ENCODE data around the gene PPM1L. TPM values are rescaled to one million over a fixed set of nuclear protein-coding genes. Genes with fewer than 3 reads are reported as not detected.

The PPM1L gene
- total RNA-seq, 1 donor from 2014 or later, result 8.5 TPM

GRCh38 chr3:161070252-161070930 is 314.4 kb downstream of the PPM1L start:
- Mint-ChIP-seq H3K27me3 (ENCODE audit: low read depth) (no peaks in the 10 kb centered on the region), H3K27ac (ENCODE audit: unreplicated experiment) (peak overlapping the region; percentile 64), H3K4me3 (ENCODE audit: unreplicated experiment) (no peak overlapping the region), H3K36me3 (ENCODE audit: low read depth) (no peaks in the 10 kb centered on the region), H3K9me3 (ENCODE audit: low read depth) (no peaks in the 10 kb centered on the region), H3K4me1 (ENCODE audit: low read depth) (peaks cover 34% of the 10 kb centered on the region)
- DNase-seq (ENCODE audit: low spot score), result no peak
- TF ChIP-seq, protein P1, sequence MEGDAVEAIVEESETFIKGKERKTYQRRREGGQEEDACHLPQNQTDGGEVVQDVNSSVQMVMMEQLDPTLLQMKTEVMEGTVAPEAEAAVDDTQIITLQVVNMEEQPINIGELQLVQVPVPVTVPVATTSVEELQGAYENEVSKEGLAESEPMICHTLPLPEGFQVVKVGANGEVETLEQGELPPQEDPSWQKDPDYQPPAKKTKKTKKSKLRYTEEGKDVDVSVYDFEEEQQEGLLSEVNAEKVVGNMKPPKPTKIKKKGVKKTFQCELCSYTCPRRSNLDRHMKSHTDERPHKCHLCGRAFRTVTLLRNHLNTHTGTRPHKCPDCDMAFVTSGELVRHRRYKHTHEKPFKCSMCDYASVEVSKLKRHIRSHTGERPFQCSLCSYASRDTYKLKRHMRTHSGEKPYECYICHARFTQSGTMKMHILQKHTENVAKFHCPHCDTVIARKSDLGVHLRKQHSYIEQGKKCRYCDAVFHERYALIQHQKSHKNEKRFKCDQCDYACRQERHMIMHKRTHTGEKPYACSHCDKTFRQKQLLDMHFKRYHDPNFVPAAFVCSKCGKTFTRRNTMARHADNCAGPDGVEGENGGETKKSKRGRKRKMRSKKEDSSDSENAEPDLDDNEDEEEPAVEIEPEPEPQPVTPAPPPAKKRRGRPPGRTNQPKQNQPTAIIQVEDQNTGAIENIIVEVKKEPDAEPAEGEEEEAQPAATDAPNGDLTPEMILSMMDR (IDR thresholded peaks at IDR 0.05), result no peak

GRCh38 chr3:161070980-161071663 is 315.1 kb downstream of the PPM1L start:
- Mint-ChIP-seq H3K4me1 (ENCODE audit: low read depth) (peaks cover 34% of the 10 kb centered on the region), H3K9me3 (ENCODE audit: low read depth) (no peaks in the 10 kb centered on the region), H3K36me3 (ENCODE audit: low read depth) (no peaks in the 10 kb centered on the region), H3K27ac (ENCODE audit: unreplicated experiment) (no peak overlapping the region), H3K4me3 (ENCODE audit: unreplicated experiment) (no peak overlapping the region), H3K27me3 (ENCODE audit: low read depth) (no peaks in the 10 kb centered on the region)
- DNase-seq (ENCODE audit: low spot score), result no peak
- TF ChIP-seq, protein P1 (IDR thresholded peaks at IDR 0.05), result no peak

DNA sequence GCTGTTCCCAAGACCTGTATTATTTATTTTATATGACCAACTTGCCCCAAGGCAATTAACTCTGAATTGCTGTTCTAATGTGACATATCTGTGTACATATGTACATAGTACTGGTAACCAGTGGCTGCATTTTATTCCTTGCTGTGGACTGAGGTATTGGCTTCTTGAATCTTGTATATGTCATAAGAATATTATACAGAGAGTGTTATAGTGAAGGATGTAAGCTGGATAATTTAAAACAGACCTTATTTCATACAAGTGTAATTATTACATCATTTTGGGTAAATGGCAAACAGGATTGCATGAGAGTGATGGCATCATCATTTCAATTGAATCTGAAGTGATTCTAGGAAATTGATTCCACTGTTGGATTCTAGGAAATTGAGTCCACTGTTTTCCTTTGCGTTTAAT is 316.2 kb downstream of the PPM1L start:
- Mint-ChIP-seq H3K4me1 (ENCODE audit: low read depth) (peaks cover 35% of the 10 kb centered on the region), H3K9me3 (ENCODE audit: low read depth) (no peaks in the 10 kb centered on the region), H3K27ac (ENCODE audit: unreplicated experiment) (no peak overlapping the region), H3K36me3 (ENCODE audit: low read depth) (no peaks in the 10 kb centered on the region), H3K27me3 (ENCODE audit: low read depth) (no peaks in the 10 kb centered on the region), H3K4me3 (ENCODE audit: unreplicated experiment) (no peak overlapping the region)
- DNase-seq (ENCODE audit: low spot score), result no peak
- TF ChIP-seq, protein P1 (IDR thresholded peaks at IDR 0.05), result no peak

DNA sequence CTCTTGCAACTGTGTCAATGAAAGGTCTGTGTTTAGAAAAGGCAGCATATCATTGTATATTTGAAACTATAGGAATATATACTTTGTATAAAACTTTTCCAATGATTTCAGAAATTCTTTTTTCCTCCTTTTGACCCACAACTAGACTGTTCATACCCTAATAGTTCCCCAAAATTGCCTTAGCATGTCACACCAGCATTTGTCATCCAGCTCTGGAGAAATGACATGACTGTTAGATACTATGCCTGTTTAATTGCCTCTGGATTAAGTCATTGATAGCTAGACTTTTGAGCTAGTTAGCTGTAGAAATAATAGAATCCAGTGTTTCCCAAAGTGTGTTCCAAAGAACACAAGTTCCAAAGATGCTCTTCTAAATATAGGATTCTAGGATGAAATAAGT is 316.7 kb downstream of the PPM1L start:
- TF ChIP-seq, protein P1 (IDR thresholded peaks at IDR 0.05), result no peak
- no peaks in the 10 kb centered on the region for H3K27me3 Mint-ChIP-seq (ENCODE audit: low read depth)
- no peak for DNase-seq (ENCODE audit: low spot score)
- no peak overlapping the region for H3K27ac Mint-ChIP-seq (ENCODE audit: unreplicated experiment)
- no peaks in the 10 kb centered on the region for H3K36me3 Mint-ChIP-seq (ENCODE audit: low read depth)
- H3K4me1 Mint-ChIP-seq (ENCODE audit: low read depth), result peaks cover 35% of the 10 kb centered on the region
- H3K4me3 Mint-ChIP-seq (ENCODE audit: unreplicated experiment), result no peak overlapping the region
- H3K9me3 Mint-ChIP-seq (ENCODE audit: low read depth), result no peaks in the 10 kb centered on the region

DNA sequence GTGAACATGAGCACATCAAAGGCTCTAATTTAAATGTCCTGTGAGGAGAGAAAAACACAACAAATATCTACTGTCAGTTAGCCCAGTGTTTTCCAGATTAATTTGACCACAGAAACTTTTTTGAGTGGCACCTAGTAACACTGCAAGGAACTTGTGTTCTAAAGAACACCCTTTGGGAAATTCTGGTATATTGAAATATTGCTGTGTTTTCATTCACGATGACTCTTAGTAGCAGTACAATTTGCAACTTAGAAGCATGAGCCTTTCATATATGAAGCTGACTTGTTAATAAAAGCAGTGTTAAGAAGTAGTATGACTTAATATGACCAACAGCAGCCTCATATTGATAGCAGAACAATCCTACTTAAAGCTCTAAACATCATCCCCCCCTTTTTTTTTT is 317.1 kb downstream of the PPM1L start:
- peaks cover 38% of the 10 kb centered on the region for H3K4me1 Mint-ChIP-seq (ENCODE audit: low read depth)
- DNase-seq (ENCODE audit: low spot score), result no peak
- no peaks in the 10 kb centered on the region for H3K27me3 Mint-ChIP-seq (ENCODE audit: low read depth)
- no peak overlapping the region for H3K27ac Mint-ChIP-seq (ENCODE audit: unreplicated experiment)
- H3K4me3 Mint-ChIP-seq (ENCODE audit: unreplicated experiment), result no peak overlapping the region
- H3K9me3 Mint-ChIP-seq (ENCODE audit: low read depth), result no peaks in the 10 kb centered on the region
- H3K36me3 Mint-ChIP-seq (ENCODE audit: low read depth), result no peaks in the 10 kb centered on the region
- TF ChIP-seq, protein P1 (IDR thresholded peaks at IDR 0.05), result no peak
